NB4 (cell line): ENCODE results near the gene AGBL4.

Source experiments
- DNase-seq: peaks from one replicate; pipeline ENCODE4 v3.0.0; 2010; ENCODE audit warnings: low read depth
- H3K4me3 ChIP-seq: one replicate; pipeline ENCODE4 v1.5.1; 2011; ENCODE audit warnings: mild to moderate bottlenecking, low read depth, low read length, moderate library complexity
- MYC ChIP-seq: IDR thresholded peaks from 2 replicates; pipeline ENCODE4 v1.6.1; 2011; ENCODE audit warnings: low read depth, low read length
- POLR2A ChIP-seq: IDR thresholded peaks from 2 replicates; pipeline ENCODE4 v1.6.1; 2011; ENCODE audit warnings: mild to moderate bottlenecking; ENCODE audit not compliant: insufficient read length; ENCODE audit errors: extremely low read depth
- TF ChIP-seq, protein P1 (sequence below): IDR thresholded peaks from one replicate; pipeline ENCODE4 v1.5.1; 2012; ENCODE audit warnings: low read depth, low read length
- TF ChIP-seq, protein P2 (sequence below): IDR thresholded peaks from 2 replicates; pipeline ENCODE4 v1.6.1; 2011; ENCODE audit warnings: low read depth, low read length

The AGBL4 gene

GRCh38 chr1:49906365-49906764 is 117.4 kb downstream of the AGBL4 start:
- no peak overlapping the region for H3K4me3 ChIP-seq
- TF ChIP-seq POLR2A, result no peak
- TF ChIP-seq, protein P1, sequence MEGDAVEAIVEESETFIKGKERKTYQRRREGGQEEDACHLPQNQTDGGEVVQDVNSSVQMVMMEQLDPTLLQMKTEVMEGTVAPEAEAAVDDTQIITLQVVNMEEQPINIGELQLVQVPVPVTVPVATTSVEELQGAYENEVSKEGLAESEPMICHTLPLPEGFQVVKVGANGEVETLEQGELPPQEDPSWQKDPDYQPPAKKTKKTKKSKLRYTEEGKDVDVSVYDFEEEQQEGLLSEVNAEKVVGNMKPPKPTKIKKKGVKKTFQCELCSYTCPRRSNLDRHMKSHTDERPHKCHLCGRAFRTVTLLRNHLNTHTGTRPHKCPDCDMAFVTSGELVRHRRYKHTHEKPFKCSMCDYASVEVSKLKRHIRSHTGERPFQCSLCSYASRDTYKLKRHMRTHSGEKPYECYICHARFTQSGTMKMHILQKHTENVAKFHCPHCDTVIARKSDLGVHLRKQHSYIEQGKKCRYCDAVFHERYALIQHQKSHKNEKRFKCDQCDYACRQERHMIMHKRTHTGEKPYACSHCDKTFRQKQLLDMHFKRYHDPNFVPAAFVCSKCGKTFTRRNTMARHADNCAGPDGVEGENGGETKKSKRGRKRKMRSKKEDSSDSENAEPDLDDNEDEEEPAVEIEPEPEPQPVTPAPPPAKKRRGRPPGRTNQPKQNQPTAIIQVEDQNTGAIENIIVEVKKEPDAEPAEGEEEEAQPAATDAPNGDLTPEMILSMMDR, result no peak
- TF ChIP-seq, protein P2, sequence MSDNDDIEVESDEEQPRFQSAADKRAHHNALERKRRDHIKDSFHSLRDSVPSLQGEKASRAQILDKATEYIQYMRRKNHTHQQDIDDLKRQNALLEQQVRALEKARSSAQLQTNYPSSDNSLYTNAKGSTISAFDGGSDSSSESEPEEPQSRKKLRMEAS, result no peak
- no peak for TF ChIP-seq MYC
- no peak for DNase-seq

DNA sequence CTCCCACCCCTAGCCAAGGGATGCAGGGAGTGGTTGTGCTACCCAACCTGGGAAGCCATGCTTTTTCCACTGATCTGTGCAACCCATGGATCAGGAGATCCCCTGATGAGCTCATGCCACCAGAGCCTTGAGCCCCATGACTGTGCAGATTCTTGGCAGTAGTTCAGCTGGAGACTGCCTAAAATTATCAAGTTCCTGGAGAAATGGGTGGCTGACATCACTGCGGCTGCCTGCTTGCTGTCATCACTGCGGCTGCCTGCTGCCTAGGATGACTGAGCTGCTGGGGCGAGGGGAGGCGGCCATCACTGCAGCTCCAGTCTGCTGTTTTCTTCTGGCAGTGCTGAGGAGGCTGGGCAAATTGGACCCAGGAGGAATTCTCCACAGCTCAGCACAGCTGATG is 159.2 kb downstream of the AGBL4 start:
- DNase-seq, result no peak
- no peak overlapping the region for H3K4me3 ChIP-seq
- TF ChIP-seq, protein P1, result no peak
- TF ChIP-seq, protein P2, result no peak
- no peak for TF ChIP-seq POLR2A
- no peak for TF ChIP-seq MYC

GRCh38 chr1:49854741-49855140 is 169.0 kb downstream of the AGBL4 start:
- TF ChIP-seq, protein P2, result no peak
- TF ChIP-seq, protein P1, result no peak
- TF ChIP-seq MYC (no peak), POLR2A (no peak)

DNA sequence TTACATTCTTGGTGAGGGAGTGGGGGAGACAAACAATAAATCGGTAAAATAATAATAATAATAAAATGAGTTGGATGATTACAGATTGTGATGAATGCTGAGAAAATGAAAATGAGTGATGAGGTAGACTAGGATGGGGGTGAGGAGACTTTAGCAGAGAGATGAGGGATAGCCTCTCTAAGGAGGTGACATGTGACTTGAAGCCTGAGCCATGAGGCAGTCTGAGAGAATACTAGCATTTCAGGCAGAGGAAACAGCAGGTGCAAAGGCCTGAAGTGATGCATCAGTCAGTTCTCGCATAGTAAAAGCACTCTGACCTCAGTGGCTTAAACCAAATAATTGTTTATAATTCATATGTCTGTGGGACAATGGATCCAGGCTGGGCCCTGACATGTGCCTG is 181.2 kb downstream of the AGBL4 start:
- no peak overlapping the region for H3K4me3 ChIP-seq
- TF ChIP-seq, protein P1, result no peak
- no peak for TF ChIP-seq POLR2A
- DNase-seq, result no peak

More at GRCh38 chr1:49854741-49855140, 169.0 kb downstream of the AGBL4 start:
- H3K4me3 ChIP-seq, result no peak overlapping the region
- DNase-seq, result no peak

DNA sequence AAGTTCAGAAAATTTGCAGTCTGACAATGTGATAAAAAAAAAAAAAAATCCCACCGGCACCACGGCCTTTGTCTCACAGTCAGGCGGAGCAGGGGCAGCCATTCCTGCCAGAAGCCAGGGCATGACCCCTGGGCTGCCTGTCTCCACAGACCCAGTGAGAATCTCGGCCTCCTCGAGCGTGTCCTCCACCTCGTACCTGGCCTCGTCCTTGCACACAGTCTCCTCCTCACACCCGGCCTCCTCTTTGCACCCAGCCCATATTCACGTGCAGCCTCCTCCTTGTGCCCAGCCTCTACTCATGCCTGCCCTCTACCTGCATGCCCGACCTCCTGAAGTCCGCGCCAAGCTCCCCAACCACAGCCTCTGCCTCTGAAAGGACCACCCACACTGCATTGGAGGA is 182.0 kb downstream of the AGBL4 start:
- DNase-seq, result no peak
- TF ChIP-seq, protein P1, result no peak
- TF ChIP-seq POLR2A, result no peak
- TF ChIP-seq, protein P2, result no peak
- no peak for TF ChIP-seq MYC
- no peak overlapping the region for H3K4me3 ChIP-seq

DNA sequence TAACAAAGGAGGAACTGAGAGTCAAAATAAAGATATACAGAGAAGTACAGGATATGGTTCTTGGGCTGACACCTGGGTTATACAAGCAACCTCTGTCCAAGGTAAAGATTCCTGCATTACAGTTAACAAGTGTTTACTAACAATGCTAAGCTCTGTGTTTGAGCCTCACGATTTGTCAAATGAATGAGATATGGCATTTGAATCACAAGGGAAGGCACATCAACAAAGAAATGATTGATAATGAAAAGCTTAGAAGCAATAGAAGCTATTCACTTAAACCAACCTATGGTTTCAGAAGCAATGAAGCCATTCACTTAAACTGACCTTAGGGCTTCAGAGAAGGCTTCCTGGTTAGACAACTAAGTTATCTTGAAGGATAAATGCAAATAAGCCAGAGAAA is 199.5 kb downstream of the AGBL4 start:
- no peak overlapping the region for H3K4me3 ChIP-seq
- TF ChIP-seq MYC (no peak), POLR2A (no peak)
- TF ChIP-seq, protein P2, result no peak
- TF ChIP-seq, protein P1, result no peak
- DNase-seq, result no peak
